Lung microvascular endothelial cell (primary cell): ENCODE results near the gene ZBTB16. TPM values are rescaled to one million over a fixed set of nuclear protein-coding genes. Genes with fewer than 3 reads are reported as not detected.

Experiments
- DNase-seq, 2 donors: peaks; one replicate each; pipeline versions ENCODE4 v3.0.0 to v3.0.0-alpha.2; 2010; ENCODE audit warnings: low read depth in 2 of 2
- total RNA-seq: library from RNA; depleted of rRNA; stranded (reverse); fragments of >200 nt; gene quantifications from 2 replicates; pipeline ENCODE4 v1.2.1, GENCODE V29; 2014

The ZBTB16 gene
- total RNA-seq, 1 donor from 2014 or later: 22.0 TPM

GRCh38 chr11:114151631-114152030 lies 92.1 kb downstream of the ZBTB16 start:
- DNase-seq: no peak

GRCh38 chr11:114152162-114152561 lies 92.7 kb downstream of the ZBTB16 start:
- no peak for DNase-seq

- DNase-seq: no peak
Observed at GRCh38 chr11:114152785-114153184, 93.3 kb downstream of the ZBTB16 start.

- no peak for DNase-seq
Observed at GRCh38 chr11:114153224-114153623, 93.7 kb downstream of the ZBTB16 start.

- peak in 1 of 2 donors; percentile 46 for DNase-seq
Observed at GRCh38 chr11:114154271-114155047, 94.9 kb downstream of the ZBTB16 start.

- DNase-seq: no peak
Observed at GRCh38 chr11:114155116-114155515, 95.6 kb downstream of the ZBTB16 start.

- no peak for DNase-seq
Observed at GRCh38 chr11:114156131-114156581, 96.6 kb downstream of the ZBTB16 start.

- DNase-seq: no peak
Observed at GRCh38 chr11:114156782-114157181, 97.3 kb downstream of the ZBTB16 start.

- no peak for DNase-seq
Observed at GRCh38 chr11:114157476-114158050, 98.1 kb downstream of the ZBTB16 start.

GRCh38 chr11:114158421-114158820 lies 98.9 kb downstream of the ZBTB16 start:
- DNase-seq: no peak

GRCh38 chr11:114158886-114159285 lies 99.4 kb downstream of the ZBTB16 start:
- DNase-seq: peak in 1 of 2 donors; percentile 36

GRCh38 chr11:114159320-114159719 lies 99.8 kb downstream of the ZBTB16 start:
- peak; percentile 24 to 59 for DNase-seq

- peak; percentile 98 for DNase-seq
Observed at GRCh38 chr11:114159802-114160632, 100.5 kb downstream of the ZBTB16 start.

- no peak for DNase-seq
Observed at GRCh38 chr11:114160894-114161293, 101.4 kb downstream of the ZBTB16 start.

GRCh38 chr11:114161486-114162250 lies 102.2 kb downstream of the ZBTB16 start:
- DNase-seq: no peak

GRCh38 chr11:114162719-114163123 lies 103.2 kb downstream of the ZBTB16 start:
- DNase-seq: peak; percentile 97 to 98

- peak in 1 of 2 donors; percentile 80 for DNase-seq
Observed at GRCh38 chr11:114163229-114163631, 103.7 kb downstream of the ZBTB16 start.

- DNase-seq: peak in 1 of 2 donors; percentile 54
Observed at GRCh38 chr11:114163830-114164401, 104.4 kb downstream of the ZBTB16 start.

- no peak for DNase-seq
Observed at GRCh38 chr11:114164546-114164945, 105.0 kb downstream of the ZBTB16 start.

GRCh38 chr11:114165326-114166230 lies 106.1 kb downstream of the ZBTB16 start:
- DNase-seq: no peak
